Measurements from ENCODE around the gene TMEM205.

Gene TMEM205

GRCh38 chr19:11346104-11346940, at the start of gene TMEM205, which contains the start of gene CCDC159:
Gene TMEM205, minus strand, starts transcription at chr19:11346268. Its CDS starts 649 bp downstream, at chr19:11345619.
Gene CCDC159, plus strand, starts transcription at chr19:11346519. Its CDS starts 88 bp downstream, at chr19:11346607.
- ChIA-PET CTCF (interaction anchor here (0.9 to 2.6 kb wide), 7 partner anchors 13 to 190 kb away, joined by 3 to 11 read pairs (median 4); no protein-coding TSS in a partner anchor), POLR2A (interaction anchor here (0.5 to 1.6 kb wide), 3 partner anchors 29 to 67 kb away, joined by 5 to 6 read pairs (median 5); partner anchors contain the start of gene SWSAP1)
- TF ChIP-seq CTCF (IDR thresholded peaks at IDR 0.05; ENCODE audit: control extremely low read depth, extremely low read depth, low read depth, missing control alignments): peak; percentile 26
- peak; percentile 97 for DNase-seq (ENCODE audit: extremely low spot score)

- no peak for DNase-seq (ENCODE audit: extremely low spot score)
- POLR2A ChIA-PET: interaction anchor here (0.5 kb wide), 1 partner anchor 179 kb away, joined by 3 read pairs; no protein-coding TSS in a partner anchor
- TF ChIP-seq CTCF (IDR thresholded peaks at IDR 0.05; ENCODE audit: control extremely low read depth, extremely low read depth, low read depth, missing control alignments): no peak
- CTCF ChIA-PET: interaction anchor here (1.0 to 3.6 kb wide), 5 partner anchors 9 to 44 kb away, joined by 3 to 22 read pairs (median 5); partner anchors contain the start of genes ODAD3 and RGL3
Observed at GRCh38 chr19:11390933-11391680, 45.0 kb upstream of the TMEM205 start.

- no peak for DNase-seq (ENCODE audit: extremely low spot score)
- ChIA-PET CTCF (interaction anchor here (1.0 to 3.6 kb wide), 5 partner anchors 8 to 44 kb away, joined by 3 to 22 read pairs (median 5); partner anchors contain the start of genes ODAD3 and RGL3), POLR2A (no interaction called here)
- no peak for TF ChIP-seq CTCF (IDR thresholded peaks at IDR 0.05; ENCODE audit: control extremely low read depth, extremely low read depth, low read depth, missing control alignments)
Observed at GRCh38 chr19:11390359-11390758, 44.3 kb upstream of the TMEM205 start.

GRCh38 chr19:11387162-11388034, 41.3 kb upstream of the TMEM205 start:
- no peak for TF ChIP-seq CTCF (IDR thresholded peaks at IDR 0.05; ENCODE audit: control extremely low read depth, extremely low read depth, low read depth, missing control alignments)
- no peak for DNase-seq (ENCODE audit: extremely low spot score)
- POLR2A ChIA-PET: no interaction called here
- CTCF ChIA-PET: interaction anchor here (1.2 to 2.4 kb wide), 2 partner anchors 12 to 13 kb away, joined by 4 to 6 read pairs; partner anchors contain the start of gene SWSAP1

GRCh38 chr19:11384778-11385129, 38.7 kb upstream of the TMEM205 start:
- POLR2A ChIA-PET: interaction anchor here (0.6 kb wide), 1 partner anchor 1768 kb away, joined by 5 read pairs; no protein-coding TSS in a partner anchor
- DNase-seq (ENCODE audit: extremely low spot score): no peak
- TF ChIP-seq CTCF (IDR thresholded peaks at IDR 0.05; ENCODE audit: control extremely low read depth, extremely low read depth, low read depth, missing control alignments): no peak
- CTCF ChIA-PET: interaction anchor here (0.8 to 2.8 kb wide), 6 partner anchors 10 to 98 kb away, joined by 3 to 19 read pairs (median 9); partner anchors contain the start of genes ODAD3, PRKCSH and SWSAP1

Measured in GM10248 (cell line).